SK-N-SH (cell line): ENCODE data around the gene GUCA1C. TPM values are rescaled to one million over a fixed set of nuclear protein-coding genes. Genes with fewer than 3 reads are reported as not detected.

ENCODE experiments used
- CTCF ChIA-PET: fragments of 300-600, 350-600 bp; formaldehyde crosslinking; extraction: SDS; loops from one replicate; lab custom pipeline; 2021; lab: Yijun Ruan, JAX
- POLR2A ChIA-PET: fragments of 350-600 bp; sonication (Branson Sonifier 250); formaldehyde crosslinking; extraction: SDS; loops from one replicate; lab custom pipeline; 2020; ENCODE audit warnings: antibody characterized with exemption, inconsistent platforms; lab: Yijun Ruan, JAX
- DNase-seq: peaks from one replicate; pipeline ENCODE4 v3.0.0; 2012
- H2AFZ ChIP-seq: fragments of 200-600 bp; sonication (generic); 2 replicates; pipeline ENCODE4 v1.8.1; 2016; ENCODE audit warnings: antibody characterized with exemption, mild to moderate bottlenecking, low read depth
- H3F3A ChIP-seq: fragments of 200-600 bp; sonication (generic); replicated peaks from 2 replicates; pipeline ENCODE3; 2016; ENCODE audit warnings: antibody characterized with exemption, mild to moderate bottlenecking; ENCODE audit not compliant: insufficient read depth
- H3K27ac ChIP-seq, 2 experiments: fragments of 200-500 bp in 1 of 2; fragments of 200-600 bp in 1 of 2; sonication (Bioruptor generic) in 1 of 2; sonication (generic), shearing (Covaris generic) in 1 of 2; 2 replicates each; pipeline versions ENCODE4 v1.5.1 to v1.6.1; 2014 to 2016; ENCODE audit warnings: low read depth in 2 of 2, inconsistent platforms in 1 of 2, low read length in 1 of 2, mild to moderate bottlenecking in 1 of 2, mixed read lengths in 1 of 2
- H3K27me3 ChIP-seq: fragments of 200-600 bp; sonication (generic), shearing (Covaris generic); 2 replicates; pipeline ENCODE4 v1.6.1; 2016; ENCODE audit warnings: mixed run types; ENCODE audit not compliant: insufficient read depth
- H3K36me3 ChIP-seq, 2 experiments: fragments of 200-500 bp in 1 of 2; fragments of 200-600 bp in 1 of 2; sonication (Bioruptor generic) in 1 of 2; sonication (generic) in 1 of 2; replicated peaks in 1 of 2; 2 replicates each; pipeline versions ENCODE3 to v1.5.1; 2014 to 2016; ENCODE audit warnings: low read length in 1 of 2, mild to moderate bottlenecking in 1 of 2; ENCODE audit not compliant: insufficient read depth in 2 of 2, control insufficient read depth in 1 of 2
- H3K4me1 ChIP-seq, 2 experiments: fragments of 200-500 bp in 1 of 2; fragments of 200-600 bp in 1 of 2; sonication (Bioruptor generic) in 1 of 2; sonication (generic), shearing (Covaris generic) in 1 of 2; 2 replicates each; pipeline versions ENCODE4 v1.5.1 to v1.6.1; 2014 to 2016; ENCODE audit warnings: low read depth in 1 of 2, low read length in 1 of 2, mixed run types in 1 of 2; ENCODE audit not compliant: insufficient read depth in 2 of 2, control insufficient read depth in 1 of 2
- H3K4me2 ChIP-seq: fragments of 200-600 bp; sonication (generic), shearing (Covaris generic); 2 replicates; pipeline ENCODE4 v1.6.1; 2017; ENCODE audit warnings: mixed run types
- H3K4me3 ChIP-seq, 2 experiments: fragments of 200-500 bp in 1 of 2; fragments of 200-600 bp in 1 of 2; sonication (Bioruptor generic) in 1 of 2; sonication (generic), shearing (Covaris generic) in 1 of 2; 2 replicates each; pipeline versions ENCODE4 v1.5.1 to v1.8.1; 2014 to 2016; ENCODE audit warnings: low read depth in 2 of 2, inconsistent platforms in 1 of 2, low read length in 1 of 2, mild to moderate bottlenecking in 1 of 2, mixed read lengths in 1 of 2, moderate library complexity in 1 of 2
- H3K79me2 ChIP-seq: fragments of 200-600 bp; sonication (generic); 2 replicates; pipeline ENCODE4 v1.8.1; 2017; ENCODE audit warnings: mild to moderate bottlenecking; ENCODE audit not compliant: insufficient read depth
- H3K9ac ChIP-seq: fragments of 200-600 bp; sonication (generic); 2 replicates; pipeline ENCODE4 v1.6.1; 2017; ENCODE audit warnings: mixed run types
- H3K9me2 ChIP-seq: fragments of 200-600 bp; sonication (generic); 2 replicates; pipeline ENCODE4 v1.6.1; 2017; ENCODE audit warnings: mixed run types
- H3K9me3 ChIP-seq: fragments of 200-600 bp; sonication (generic); 2 replicates; pipeline ENCODE4 v1.6.1; 2017; ENCODE audit warnings: mixed run types, mild to moderate bottlenecking, moderate library complexity
- H4K20me1 ChIP-seq: fragments of 200-600 bp; sonication (generic); 2 replicates; pipeline ENCODE4 v1.6.1; 2017; ENCODE audit warnings: mild to moderate bottlenecking, mixed run types; ENCODE audit not compliant: insufficient read depth
- CHD2 ChIP-seq: fragments of 150-350 bp; IDR thresholded peaks from 2 replicates; pipeline ENCODE4 v1.6.1; 2018; ENCODE audit warnings: low read length; ENCODE audit not compliant: partially characterized antibody
- ELF1 ChIP-seq: IDR thresholded peaks from 2 replicates; pipeline ENCODE4 v1.4.0; 2012
- EZH2phosphoT487 ChIP-seq: fragments of 200-600 bp; sonication (generic); IDR thresholded peaks from 2 replicates; pipeline ENCODE4 v1.6.1; 2017; ENCODE audit warnings: low read depth, mixed run types, mild to moderate bottlenecking, antibody characterized with exemption, moderate library complexity, borderline replicate concordance
- FOXM1 ChIP-seq: IDR thresholded peaks from 2 replicates; pipeline ENCODE4 v1.4.0; 2012; ENCODE audit warnings: low read depth, mild to moderate bottlenecking
- NRF1 ChIP-seq: IDR thresholded peaks from 2 replicates; pipeline ENCODE4 v1.6.1; 2012; ENCODE audit warnings: low read depth, mild to moderate bottlenecking, low read length
- REST ChIP-seq: IDR thresholded peaks from 2 replicates; pipeline ENCODE4 v1.6.1; 2012; ENCODE audit warnings: mild to moderate bottlenecking, low read depth, low read length, moderate library complexity
- RXRA ChIP-seq: IDR thresholded peaks from 2 replicates; pipeline ENCODE4 v1.4.0; 2012; ENCODE audit warnings: low read depth, mild to moderate bottlenecking, borderline replicate concordance
- TAF1 ChIP-seq: IDR thresholded peaks from 2 replicates; pipeline ENCODE4 v1.6.1; 2012; ENCODE audit warnings: low read depth, mild to moderate bottlenecking, low read length, moderate library complexity, borderline replicate concordance
- TCF12 ChIP-seq: IDR thresholded peaks from 2 replicates; pipeline ENCODE4 v1.4.0; 2012
- TEAD4 ChIP-seq: IDR thresholded peaks from 2 replicates; pipeline ENCODE4 v1.4.0; 2012; ENCODE audit warnings: mild to moderate bottlenecking, borderline replicate concordance; ENCODE audit not compliant: insufficient read depth
- USF1 ChIP-seq: IDR thresholded peaks from 2 replicates; pipeline ENCODE4 v1.4.0; 2012; ENCODE audit warnings: low read depth, borderline replicate concordance
- WGBS: methylation state at CpG from one replicate; pipeline ENCODE4 v1.1.6; 2017; ENCODE audit warnings: low lambda C conversion rate; 5-methylcytosine and 5-hydroxymethylcytosine counted together
- polyA plus RNA-seq, 3 experiments: library from polyadenylated mRNA; depleted of rRNA; stranded (reverse); fragments of >200 nt; gene quantifications; 2 replicates each; pipeline ENCODE4 v1.2.3, GENCODE V29; 2012
- TF ChIP-seq, protein P1 (sequence below): IDR thresholded peaks from 2 replicates; pipeline ENCODE4 v1.4.0; 2012; ENCODE audit warnings: low read depth, borderline replicate concordance

The GUCA1C gene
- polyA plus RNA-seq, 1 of the 3 experiments (the other 2 are of a cell fraction): not detected

DNA sequence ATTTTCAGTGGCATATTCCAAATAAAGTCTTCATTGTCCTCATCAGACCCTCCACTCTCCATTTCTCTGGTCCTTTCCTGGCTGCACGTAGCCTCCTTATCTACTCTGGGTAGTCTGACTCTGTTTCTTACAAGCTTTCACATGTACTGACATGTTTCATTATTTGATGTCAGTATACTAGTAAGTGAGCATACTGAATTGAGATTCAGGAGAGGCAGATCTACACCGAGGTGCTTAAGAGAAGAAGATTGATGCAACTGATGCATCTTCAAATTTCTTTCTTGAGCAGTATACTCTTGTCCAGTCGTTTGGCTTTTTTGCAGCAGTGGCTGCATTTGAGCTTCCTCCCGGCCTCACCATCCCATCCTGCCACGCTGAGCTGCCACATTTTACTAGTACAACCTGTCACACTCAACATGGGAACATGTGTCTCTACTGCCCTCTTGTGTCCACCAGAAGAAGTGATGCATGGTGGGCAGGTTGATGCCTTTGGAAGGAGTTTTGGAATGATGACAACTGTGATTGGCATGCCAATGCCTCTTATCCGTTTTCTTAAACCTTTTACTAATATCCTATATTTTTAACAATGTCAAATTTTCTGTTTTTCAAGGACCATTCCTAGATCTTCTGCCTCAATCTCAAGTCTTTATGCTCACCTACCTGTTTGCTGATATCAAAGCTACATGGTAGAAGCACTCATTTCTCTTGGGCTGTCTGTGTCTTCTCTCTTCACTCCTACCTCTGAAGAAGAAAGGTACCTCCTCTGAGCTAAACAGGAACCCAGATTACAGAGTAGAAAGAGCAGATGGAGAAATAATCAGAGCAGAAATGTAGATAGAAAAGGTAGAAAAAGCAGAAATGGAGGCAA, 38.7 kb downstream of the GUCA1C start (continued):
- TF ChIP-seq REST (no peak), RXRA (no peak), USF1 (no peak), ELF1 (no peak), TEAD4 (no peak), TCF12 (no peak)

DNA sequence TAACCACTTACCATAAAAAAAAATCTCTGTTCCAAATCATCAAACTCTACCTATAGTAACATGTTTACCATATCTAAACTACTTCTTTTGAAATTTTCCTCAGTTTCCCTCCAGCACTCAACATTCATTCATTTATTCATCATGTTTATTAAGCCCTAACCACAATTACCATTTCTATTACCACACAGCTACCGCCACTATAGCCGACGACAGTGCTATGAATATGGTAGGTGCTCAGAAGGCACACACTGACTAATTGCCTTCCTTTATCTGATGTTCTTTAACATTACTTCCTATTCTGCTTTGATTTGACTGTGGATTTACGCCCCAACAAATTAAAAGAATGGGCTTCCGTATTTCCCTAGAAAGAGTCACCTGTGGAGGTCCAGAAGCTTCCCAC, 43.9 kb downstream of the GUCA1C start:
- no peak for DNase-seq
- TF ChIP-seq FOXM1: no peak
- TF ChIP-seq NRF1: no peak
- TF ChIP-seq TAF1: no peak
- no peak for TF ChIP-seq CHD2
- TF ChIP-seq, protein P1, sequence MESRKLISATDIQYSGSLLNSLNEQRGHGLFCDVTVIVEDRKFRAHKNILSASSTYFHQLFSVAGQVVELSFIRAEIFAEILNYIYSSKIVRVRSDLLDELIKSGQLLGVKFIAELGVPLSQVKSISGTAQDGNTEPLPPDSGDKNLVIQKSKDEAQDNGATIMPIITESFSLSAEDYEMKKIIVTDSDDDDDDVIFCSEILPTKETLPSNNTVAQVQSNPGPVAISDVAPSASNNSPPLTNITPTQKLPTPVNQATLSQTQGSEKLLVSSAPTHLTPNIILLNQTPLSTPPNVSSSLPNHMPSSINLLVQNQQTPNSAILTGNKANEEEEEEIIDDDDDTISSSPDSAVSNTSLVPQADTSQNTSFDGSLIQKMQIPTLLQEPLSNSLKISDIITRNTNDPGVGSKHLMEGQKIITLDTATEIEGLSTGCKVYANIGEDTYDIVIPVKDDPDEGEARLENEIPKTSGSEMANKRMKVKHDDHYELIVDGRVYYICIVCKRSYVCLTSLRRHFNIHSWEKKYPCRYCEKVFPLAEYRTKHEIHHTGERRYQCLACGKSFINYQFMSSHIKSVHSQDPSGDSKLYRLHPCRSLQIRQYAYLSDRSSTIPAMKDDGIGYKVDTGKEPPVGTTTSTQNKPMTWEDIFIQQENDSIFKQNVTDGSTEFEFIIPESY: no peak
- no peak for TF ChIP-seq EZH2phosphoT487
- Histone ChIP-seq H3K36me3 (no peaks in the 10 kb centered on the region), H3K9me2 (no peaks in the 10 kb centered on the region), H3K9ac (no peak overlapping the region), H3K4me3 (no peak overlapping the region), H3K4me1 (no peaks in the 10 kb centered on the region), H4K20me1 (no peaks in the 10 kb centered on the region), H3K79me2 (no peaks in the 10 kb centered on the region), H3K9me3 (no peaks in the 10 kb centered on the region), H3K27ac (no peak overlapping the region), H3K4me2 (no peak overlapping the region), H3K27me3 (no peaks in the 10 kb centered on the region), H2AFZ (no peak overlapping the region), H3F3A (peaks cover 4% of the 10 kb centered on the region)
- WGBS: 91% methylated on average over 5 of the region's 5 CpGs
- ChIA-PET CTCF (interaction anchor here (1.3 to 3.7 kb wide), 2 partner anchors 13 to 248 kb away, joined by 4 to 18 read pairs; no protein-coding TSS in a partner anchor), POLR2A (no interaction called here)
